Mesothelial cell of epicardium (in vitro differentiated cells): ENCODE measurements around the gene PDZD4. TPM values are rescaled to one million over a fixed set of nuclear protein-coding genes. Genes with fewer than 3 reads are reported as not detected.

Experiments used
- DNase-seq, 2 experiments: peaks; one replicate each; pipeline ENCODE4 v3.0.0; 2021; ENCODE audit warnings: low spot score in 2 of 2; ENCODE audit not compliant: unreplicated experiment in 2 of 2
- H3K27ac Mint-ChIP-seq: 2 replicates; pipeline ENCODE4 v1.8.0; 2021; ENCODE audit warnings: mixed read lengths
- H3K27me3 Mint-ChIP-seq: 2 replicates; pipeline ENCODE4 v1.8.0; 2021; ENCODE audit warnings: low read depth, mixed read lengths
- H3K36me3 Mint-ChIP-seq: 2 replicates; pipeline ENCODE4 v1.8.0; 2021; ENCODE audit warnings: mixed read lengths
- H3K4me1 Mint-ChIP-seq: 2 replicates; pipeline ENCODE4 v1.8.0; 2021; ENCODE audit warnings: mixed read lengths
- H3K4me3 Mint-ChIP-seq: 2 replicates; pipeline ENCODE4 v1.8.0; 2021; ENCODE audit warnings: mild to moderate bottlenecking, moderate library complexity, mixed read lengths
- H3K9me3 Mint-ChIP-seq: 2 replicates; pipeline ENCODE4 v1.8.0; 2021; ENCODE audit warnings: mixed read lengths
- CTCF ChIP-seq: fragments of 200-600 bp; sonication (generic); IDR thresholded peaks from one replicate; pipeline ENCODE4 v1.5.0; 2021; ENCODE audit warnings: antibody characterized with exemption; ENCODE audit not compliant: unreplicated experiment
- total RNA-seq: library from RNA; stranded (reverse); gene quantifications from 3 replicates; pipeline ENCODE4 v1.2.1, GENCODE V29; 2021

PDZD4 gene
- total RNA-seq, 1 donor from 2014 or later: 7.6 TPM

GRCh38 chrX:153773741-153774575 is 56.4 kb downstream of the PDZD4 start:
- H3K27me3 Mint-ChIP-seq: no peaks in the 10 kb centered on the region
- no peak overlapping the region for H3K27ac Mint-ChIP-seq
- H3K4me1 Mint-ChIP-seq: no peaks in the 10 kb centered on the region
- no peak for DNase-seq
- H3K4me3 Mint-ChIP-seq: no peak overlapping the region
- no peaks in the 10 kb centered on the region for H3K36me3 Mint-ChIP-seq
- no peaks in the 10 kb centered on the region for H3K9me3 Mint-ChIP-seq
- no peak for TF ChIP-seq CTCF

- Mint-ChIP-seq H3K9me3 (no peaks in the 10 kb centered on the region), H3K4me3 (no peak overlapping the region), H3K27ac (no peak overlapping the region), H3K27me3 (no peaks in the 10 kb centered on the region), H3K36me3 (no peaks in the 10 kb centered on the region), H3K4me1 (no peaks in the 10 kb centered on the region)
- DNase-seq: peak in 1 of 2 experiments; percentile 14
- TF ChIP-seq CTCF: no peak
These were observed 57.1 kb downstream of the PDZD4 start for GRCh38 chrX:153773218-153773611.

- Mint-ChIP-seq H3K4me3 (no peak overlapping the region), H3K4me1 (no peaks in the 10 kb centered on the region), H3K27ac (no peak overlapping the region), H3K9me3 (no peaks in the 10 kb centered on the region), H3K27me3 (no peaks in the 10 kb centered on the region), H3K36me3 (no peaks in the 10 kb centered on the region)
- TF ChIP-seq CTCF: no peak
- DNase-seq: no peak
These were observed 57.8 kb downstream of the PDZD4 start for GRCh38 chrX:153772316-153773217.

GRCh38 chrX:153771415-153772315 is 58.7 kb downstream of the PDZD4 start:
- Mint-ChIP-seq H3K27ac (no peak overlapping the region), H3K4me1 (no peaks in the 10 kb centered on the region), H3K9me3 (no peaks in the 10 kb centered on the region), H3K4me3 (no peak overlapping the region), H3K27me3 (no peaks in the 10 kb centered on the region), H3K36me3 (no peaks in the 10 kb centered on the region)
- DNase-seq: peak in 1 of 2 experiments; percentile 12
- TF ChIP-seq CTCF: no peak

- DNase-seq: no peak
These were observed 59.5 kb downstream of the PDZD4 start for GRCh38 chrX:153770601-153771414.

More at GRCh38 chrX:153770601-153771414, 59.5 kb downstream of the PDZD4 start:
- Mint-ChIP-seq H3K36me3 (no peaks in the 10 kb centered on the region), H3K9me3 (no peaks in the 10 kb centered on the region), H3K27me3 (no peaks in the 10 kb centered on the region), H3K4me1 (peaks cover 7% of the 10 kb centered on the region), H3K4me3 (no peak overlapping the region), H3K27ac (no peak overlapping the region)
- no peak for TF ChIP-seq CTCF
